Sigmoid colon (tissue), 7 donors: Measurements from ENCODE around the gene ASCL3. TPM values are rescaled to one million over a fixed set of nuclear protein-coding genes. Genes with fewer than 3 reads are reported as not detected.
A peak's percentile ranks its signal among the peaks of the same experiment; 100 is the strongest.

Experiments
- DNase-seq: peaks from one replicate; pipeline ENCODE4 v3.0.0-alpha.2; 2019
- H3K27ac ChIP-seq, 4 donors: fragments of 200-600 bp; sonication (generic); one replicate each; pipeline ENCODE4 v1.5.1; 2016 to 2019; ENCODE audit warnings: mild to moderate bottlenecking in 1 of 4
- H3K27me3 ChIP-seq, 3 donors: fragments of 200-600 bp; sonication (generic); one replicate each; pipeline ENCODE4 v1.5.1; 2019; ENCODE audit warnings: mild to moderate bottlenecking in 1 of 3
- H3K36me3 ChIP-seq, 4 donors: fragments of 200-600 bp; sonication (generic); one replicate each; pipeline ENCODE4 v1.5.1; 2016 to 2019
- H3K4me1 ChIP-seq, 4 donors: fragments of 200-600 bp; sonication (generic); one replicate each; pipeline ENCODE4 v1.5.1; 2017 to 2019
- H3K4me3 ChIP-seq, 4 donors: fragments of 200-600 bp; sonication (generic); one replicate each; pipeline ENCODE4 v1.5.1; 2017 to 2019; ENCODE audit warnings: mild to moderate bottlenecking in 2 of 4, moderate library complexity in 1 of 4
- H3K9me3 ChIP-seq, 4 donors: fragments of 200-600 bp in 3 of 4; sonication (generic) in 3 of 4; one replicate each; pipeline versions ENCODE4 v1.5.1 to v1.6.1; 2013 to 2019
- EP300 ChIP-seq, 4 donors: sonication (generic); formaldehyde crosslinking; IDR thresholded peaks; one replicate each; pipeline ENCODE4 v1.6.1; 2017; ENCODE audit warnings: antibody characterized with exemption in 4 of 4
- POLR2A ChIP-seq, 2 donors: fragments of 450-650 bp; IDR thresholded peaks; one replicate each; pipeline ENCODE4 v1.6.1; 2016; ENCODE audit warnings: antibody characterized with exemption in 2 of 2, mild to moderate bottlenecking in 2 of 2, moderate library complexity in 2 of 2
- POLR2AphosphoS5 ChIP-seq, 4 donors: sonication (generic); formaldehyde crosslinking; IDR thresholded peaks; one replicate each; pipeline ENCODE4 v1.6.1; 2017; ENCODE audit warnings: antibody characterized with exemption in 4 of 4
- WGBS, 2 donors: extraction: QIAGEN DNeasy Blood & Tissue Kit; methylation state at CpG; one replicate each; pipeline ENCODE4 v1.1.7; 2013; 5-methylcytosine and 5-hydroxymethylcytosine counted together
- intact Hi-C: fragments of 100-400 bp; cut with DNase I; formaldehyde crosslinking; loops from one replicate; pipeline ENCODE4 v1.15.1; 2023
- polyA plus RNA-seq, 3 donors: library from polyadenylated mRNA; stranded (reverse); fragments of 200-250 nt; gene quantifications; one replicate each; pipeline ENCODE4 v1.2.3, GENCODE V29; 2013
- total RNA-seq, 4 donors: library from RNA; depleted of rRNA; stranded (reverse); fragments of >200 nt; gene quantifications; one replicate each; pipeline ENCODE4 v1.1.0, GENCODE V29; 2016
- TF ChIP-seq, protein P1 (sequence below), 4 experiments: fragments of 450-650 bp in 3 of 4; fragments of 200-600 bp in 1 of 4; IDR thresholded peaks; one replicate each; pipeline ENCODE4 v1.5.1; 2016 to 2019; ENCODE audit warnings: antibody characterized with exemption in 4 of 4, mild to moderate bottlenecking in 3 of 4, moderate library complexity in 2 of 4
- donor health status: healthy with polysubstance abuse.
- donor health status: Bipolar disorder and iron deficiency.
- donor health status: healthy.

Gene ASCL3
- total and polyA plus RNA-seq, 7 donors: not detected

DNA sequence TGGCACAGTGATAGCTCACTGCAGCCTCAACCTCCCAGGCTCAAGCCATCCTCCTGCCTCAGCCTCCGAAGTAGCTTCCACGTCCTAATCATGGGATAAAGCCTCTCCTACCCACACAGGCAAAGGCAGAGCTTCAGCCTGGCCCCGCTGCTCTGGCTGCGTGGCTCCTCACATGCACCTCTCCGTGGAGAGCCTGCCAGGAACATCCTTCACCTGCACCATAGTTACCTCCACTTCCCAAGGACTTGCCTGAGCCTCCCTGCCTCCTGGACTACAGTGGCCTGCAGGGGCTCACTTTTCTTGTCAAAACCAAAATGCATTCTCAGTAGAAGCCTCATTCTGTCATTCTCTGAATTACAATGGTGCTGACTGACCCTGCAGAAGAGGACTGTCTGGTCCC is 16.6 kb downstream of the ASCL3 start:
- no peak overlapping the region for H3K27ac ChIP-seq
- TF ChIP-seq, protein P1, sequence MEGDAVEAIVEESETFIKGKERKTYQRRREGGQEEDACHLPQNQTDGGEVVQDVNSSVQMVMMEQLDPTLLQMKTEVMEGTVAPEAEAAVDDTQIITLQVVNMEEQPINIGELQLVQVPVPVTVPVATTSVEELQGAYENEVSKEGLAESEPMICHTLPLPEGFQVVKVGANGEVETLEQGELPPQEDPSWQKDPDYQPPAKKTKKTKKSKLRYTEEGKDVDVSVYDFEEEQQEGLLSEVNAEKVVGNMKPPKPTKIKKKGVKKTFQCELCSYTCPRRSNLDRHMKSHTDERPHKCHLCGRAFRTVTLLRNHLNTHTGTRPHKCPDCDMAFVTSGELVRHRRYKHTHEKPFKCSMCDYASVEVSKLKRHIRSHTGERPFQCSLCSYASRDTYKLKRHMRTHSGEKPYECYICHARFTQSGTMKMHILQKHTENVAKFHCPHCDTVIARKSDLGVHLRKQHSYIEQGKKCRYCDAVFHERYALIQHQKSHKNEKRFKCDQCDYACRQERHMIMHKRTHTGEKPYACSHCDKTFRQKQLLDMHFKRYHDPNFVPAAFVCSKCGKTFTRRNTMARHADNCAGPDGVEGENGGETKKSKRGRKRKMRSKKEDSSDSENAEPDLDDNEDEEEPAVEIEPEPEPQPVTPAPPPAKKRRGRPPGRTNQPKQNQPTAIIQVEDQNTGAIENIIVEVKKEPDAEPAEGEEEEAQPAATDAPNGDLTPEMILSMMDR (IDR thresholded peaks at IDR 0.05): no peak
- TF ChIP-seq POLR2A (IDR thresholded peaks at IDR 0.05) (no peak), EP300 (IDR thresholded peaks at IDR 0.05) (no peak), POLR2AphosphoS5 (IDR thresholded peaks at IDR 0.05) (no peak)
- H3K27me3 ChIP-seq: no peaks in the 10 kb centered on the region
- H3K36me3 ChIP-seq: peaks cover 0 to 33% (median 4%) of the 10 kb centered on the region in 4 donors
- H3K4me3 ChIP-seq: no peak overlapping the region
- H3K9me3 ChIP-seq: no peaks in the 10 kb centered on the region
- intact Hi-C loops: no loop called here
- H3K4me1 ChIP-seq: no peaks in the 10 kb centered on the region
- DNase-seq: no peak
- 86 to 95% methylated on average over 5 of the region's 5 CpGs for WGBS, 2 donors

- H3K36me3 ChIP-seq: peaks cover 0 to 38% (median 9%) of the 10 kb centered on the region in 4 donors
- no peaks in the 10 kb centered on the region for H3K27me3 ChIP-seq
- no peak overlapping the region for H3K4me3 ChIP-seq
- TF ChIP-seq POLR2A (IDR thresholded peaks at IDR 0.05): no peak
- no peak for TF ChIP-seq POLR2AphosphoS5 (IDR thresholded peaks at IDR 0.05)
- no peak for DNase-seq
- intact Hi-C loops: no loop called here
- H3K9me3 ChIP-seq: no peaks in the 10 kb centered on the region
- 93 to 95% methylated on average over 5 of the region's 5 CpGs for WGBS, 2 donors
- no peaks in the 10 kb centered on the region for H3K4me1 ChIP-seq
- H3K27ac ChIP-seq: no peak overlapping the region
Measured at GRCh38 chr11:8925711-8926110, 17.1 kb downstream of the ASCL3 start.

GRCh38 chr11:8922691-8923090 is 20.1 kb downstream of the ASCL3 start:
- no peak overlapping the region for H3K27ac ChIP-seq
- H3K27me3 ChIP-seq: no peaks in the 10 kb centered on the region
- 94% methylated on average over 5 of the region's 5 CpGs for WGBS, 2 donors
- H3K9me3 ChIP-seq: no peaks in the 10 kb centered on the region
- DNase-seq: no peak
- intact Hi-C loops: no loop called here
- H3K4me3 ChIP-seq: no peak overlapping the region
- H3K4me1 ChIP-seq: peaks cover 0 to 11% (median 8%) of the 10 kb centered on the region in 4 donors
- H3K36me3 ChIP-seq: peaks cover 0 to 61% (median 28%) of the 10 kb centered on the region in 4 donors
- TF ChIP-seq, protein P1 (IDR thresholded peaks at IDR 0.05): no peak
- TF ChIP-seq POLR2AphosphoS5 (IDR thresholded peaks at IDR 0.05) (no peak), POLR2A (IDR thresholded peaks at IDR 0.05) (no peak), EP300 (IDR thresholded peaks at IDR 0.05) (no peak)

DNA sequence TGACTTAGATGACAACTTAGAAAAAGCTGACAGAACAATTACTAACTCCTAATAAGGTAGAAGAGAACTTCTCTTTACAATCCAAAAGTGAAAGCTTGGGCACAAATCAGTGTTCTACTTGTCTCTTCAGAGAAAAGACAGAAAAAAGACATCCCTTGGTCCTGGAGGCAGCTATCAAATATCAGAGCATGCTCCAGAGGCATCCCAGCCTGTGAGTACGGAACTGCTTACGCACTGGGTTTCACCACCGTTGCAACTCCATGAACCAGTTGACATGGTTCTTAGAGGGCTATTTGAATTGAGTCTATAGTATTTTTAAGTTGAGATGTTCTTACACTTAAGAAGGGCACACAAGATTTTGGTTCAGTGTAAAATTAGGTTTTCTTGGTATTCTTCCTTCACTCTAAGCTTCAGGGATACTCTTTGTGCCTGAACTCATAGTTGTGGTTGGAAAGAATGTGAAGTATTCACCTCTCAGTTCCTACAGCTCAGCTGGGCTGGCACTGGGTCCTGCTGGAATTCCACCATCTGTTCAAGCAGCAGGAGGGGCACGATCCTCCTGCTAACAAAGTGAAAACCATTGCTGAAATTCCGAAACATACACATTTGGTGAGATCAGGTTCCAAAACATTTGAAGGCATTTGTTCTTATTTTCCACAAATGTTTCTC is 25.5 kb downstream of the ASCL3 start:
- H3K9me3 ChIP-seq: no peaks in the 10 kb centered on the region
- intact Hi-C loops: no loop called here
- TF ChIP-seq, protein P1 (IDR thresholded peaks at IDR 0.05): no peak
- TF ChIP-seq POLR2A (IDR thresholded peaks at IDR 0.05) (no peak), POLR2AphosphoS5 (IDR thresholded peaks at IDR 0.05) (peak in 1 of 4 donors; percentile 4)
- H3K4me1 ChIP-seq: peaks cover 0 to 51% (median 46%) of the 10 kb centered on the region in 4 donors
- peak; percentile 76 for DNase-seq
- peak overlapping the region; percentile 71 to 97 (median 74) for H3K27ac ChIP-seq
- 88 to 89% methylated on average over 5 of the region's 5 CpGs for WGBS, 2 donors
- no peaks in the 10 kb centered on the region for H3K27me3 ChIP-seq
- H3K36me3 ChIP-seq: peaks cover 0 to 47% (median 24%) of the 10 kb centered on the region in 4 donors
- H3K4me3 ChIP-seq: peak overlapping the region in 2 of 4 donors; percentile 10 to 24

DNA sequence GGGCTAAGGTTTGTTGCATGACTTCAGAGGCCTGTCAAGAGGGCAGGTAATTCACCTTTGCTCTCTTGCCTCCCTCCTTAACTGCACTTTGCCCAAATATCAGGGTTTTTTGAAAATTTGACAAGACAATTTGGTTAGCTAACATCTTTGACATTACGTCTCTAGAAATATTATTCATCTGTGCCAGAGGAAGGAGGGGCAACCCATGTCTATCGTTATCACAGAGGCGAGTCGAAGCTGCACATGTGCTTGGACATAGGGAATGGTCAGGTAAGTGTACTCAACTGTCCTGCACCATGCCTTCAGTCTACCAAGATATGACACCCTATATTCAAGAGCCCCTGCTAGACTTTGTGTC is 28.2 kb downstream of the ASCL3 start:
- H3K36me3 ChIP-seq: peaks cover 0 to 20% (median 8%) of the 10 kb centered on the region in 4 donors
- intact Hi-C loops: loop anchor here (5.0 kb wide), 3 partner anchors 82 to 232 kb away; partner anchors contain the start of genes RPL27A and TRIM66
- no peak for DNase-seq
- no peak for TF ChIP-seq EP300 (IDR thresholded peaks at IDR 0.05)
- TF ChIP-seq, protein P1 (IDR thresholded peaks at IDR 0.05): peak in 1 of 4 experiments; percentile 13
- no peaks in the 10 kb centered on the region for H3K27me3 ChIP-seq
- no peak overlapping the region for H3K4me3 ChIP-seq
- peak overlapping the region; percentile 56 to 97 (median 74) for H3K27ac ChIP-seq
- H3K9me3 ChIP-seq: no peaks in the 10 kb centered on the region
- WGBS, 2 donors: 80 to 83% methylated on average over 4 of the region's 4 CpGs
- H3K4me1 ChIP-seq: peaks cover 0 to 65% (median 56%) of the 10 kb centered on the region in 4 donors
